ENCODE results near the gene HOXC9. TPM values are rescaled to one million over a fixed set of nuclear protein-coding genes. Genes with fewer than 3 reads are reported as not detected.

HOXC9 gene
- total and polyA plus RNA-seq, 2 of the 8 experiments (the other 6 are each of a cell fraction or from before 2014, with no cell fraction given), result not detected

DNA sequence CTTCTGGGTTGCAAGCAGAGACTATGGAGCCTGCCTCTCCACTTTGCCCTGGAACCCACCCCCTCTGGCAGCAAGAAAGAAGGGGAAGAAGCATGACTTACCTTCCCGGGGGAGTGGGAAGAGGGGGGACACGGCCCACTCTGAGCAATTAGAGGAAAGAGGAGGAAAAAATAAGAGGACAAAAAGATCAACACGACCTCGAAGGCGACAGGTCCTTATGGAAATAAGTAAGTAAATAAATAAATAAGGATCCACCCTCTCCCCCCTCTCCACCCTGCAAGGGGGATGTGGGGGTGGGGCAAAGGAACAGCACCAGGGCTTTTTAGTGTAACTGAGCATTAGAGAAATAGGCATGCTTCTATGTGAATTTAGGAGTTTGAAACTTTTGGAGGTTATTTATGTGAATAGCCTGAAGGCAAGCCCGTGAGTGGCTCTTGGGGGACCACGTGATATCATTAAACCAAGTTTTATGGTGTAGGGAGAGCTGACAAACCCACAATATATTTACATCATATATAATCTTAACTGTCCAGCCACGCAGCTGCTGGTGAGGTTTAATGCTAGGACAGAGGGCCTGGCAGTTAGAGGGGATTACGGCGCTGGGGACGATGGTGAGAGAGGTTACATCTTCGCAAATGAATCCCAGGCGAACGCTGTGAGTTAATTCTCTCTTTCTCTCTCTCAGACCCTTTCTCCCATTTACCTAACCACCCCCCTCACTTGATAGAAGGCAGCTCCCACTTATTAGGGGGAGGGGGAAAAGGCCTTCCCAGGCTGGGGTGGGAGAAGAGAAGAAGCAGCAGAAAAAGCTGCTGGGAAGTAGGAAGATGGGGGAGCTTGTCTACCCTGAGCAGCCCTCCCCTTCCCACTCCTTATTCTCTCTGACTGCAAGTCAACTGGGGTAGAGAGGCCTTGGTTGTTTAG is 37.7 kb downstream of the HOXC9 start:
- Histone ChIP-seq H3K23me2 (ENCODE audit: low read depth, low read length) (no peaks in the 10 kb centered on the region), H2BK12ac (ENCODE audit: low read depth, low read length) (no peak overlapping the region), H4K91ac (replicated peaks; ENCODE audit: insufficient read length, low read length) (no peak overlapping the region), H3K4me3 (ENCODE audit: extremely low read depth in 1 of 4, insufficient read depth in 2 of 4, low read depth in 3 of 4, low read length in 4 of 4) (no peak overlapping the region), H3K27me3 (replicated peaks in 1 of 4; ENCODE audit: control insufficient read depth in 3 of 4, extremely low read depth in 1 of 4, insufficient read depth in 3 of 4, low read length in 3 of 4) (peaks cover 95 to 100% (median 99%) of the 10 kb centered on the region in 4 experiments), H3K36me3 (ENCODE audit: control insufficient read depth in 2 of 4, insufficient read depth in 4 of 4, low read length in 3 of 4) (peaks cover 0 to 5% (median 0%) of the 10 kb centered on the region in 4 experiments; a peak in 1 of 8 replicates), H2BK15ac (ENCODE audit: low read length) (no peak overlapping the region), H3K23ac (ENCODE audit: insufficient read length) (no peak overlapping the region), H3K4me2 (ENCODE audit: insufficient read depth in 1 of 2, low read depth in 2 of 2, low read length in 2 of 2) (no peak overlapping the region), H3K79me2 (ENCODE audit: control insufficient read depth in 1 of 2, insufficient read depth in 2 of 2, low read length in 2 of 2) (no peaks in the 10 kb centered on the region), H3K27ac (ENCODE audit: low read depth, low read length) (no peak overlapping the region), H2AK5ac (ENCODE audit: low read depth, low read length) (0 out of 2 replicates have a peak overlapping the region, but pooled peaks have one; percentile 24), H4K8ac (ENCODE audit: extremely low read depth, insufficient read depth, low read length) (no peak overlapping the region), H4K20me1 (replicated peaks in 1 of 2; ENCODE audit: control insufficient read depth in 1 of 2, insufficient read depth in 2 of 2, low read length in 2 of 2) (peaks cover 9 to 17% of the 10 kb centered on the region in 2 experiments), H3K79me1 (ENCODE audit: low read depth, low read length) (no peaks in the 10 kb centered on the region), H3K56ac (replicated peaks; ENCODE audit: insufficient read length, low read depth, low read length) (no peak overlapping the region), H3K18ac (ENCODE audit: extremely low read depth, low read length) (no peak overlapping the region), H3K4me1 (replicated peaks in 1 of 4; ENCODE audit: control insufficient read depth in 3 of 4, insufficient read depth in 4 of 4, low read length in 3 of 4) (peaks cover 0 to 5% (median 0%) of the 10 kb centered on the region in 4 experiments; a peak in 4 of 7 replicates), H2AFZ (ENCODE audit: low read length) (no peak overlapping the region), H4K5ac (ENCODE audit: insufficient read length, low read depth, low read length) (no peak overlapping the region), H3K4ac (replicated peaks; ENCODE audit: insufficient read length, low read depth, low read length) (no peak overlapping the region), H3K9me3 (ENCODE audit: insufficient read depth in 2 of 2, low read depth in 1 of 2, low read length in 1 of 2) (no peaks in the 10 kb centered on the region; a peak in 2 of 4 replicates), H2BK120ac (replicated peaks; ENCODE audit: low read depth, low read length) (no peak overlapping the region), H2BK20ac (ENCODE audit: low read length) (no peak overlapping the region), H2BK5ac (ENCODE audit: low read depth, low read length) (no peak overlapping the region), H3K14ac (ENCODE audit: insufficient read length) (no peak overlapping the region), H3K9ac (replicated peaks in 1 of 4; ENCODE audit: extremely low read depth in 1 of 4, low read depth in 3 of 4, low read length in 3 of 4) (no peak overlapping the region)
- ChIA-PET POLR2A (ENCODE audit: partially characterized antibody) (interaction anchor here (1.6 kb wide), 1 partner anchor 14 kb away, joined by 3 read pairs; no protein-coding TSS in a partner anchor), CTCF (ENCODE audit: partially characterized antibody) (interaction anchor here (0.6 to 20.0 kb wide), 13 partner anchors 15 to 280 kb away, joined by 3 to 339 read pairs (median 3); partner anchors contain the start of gene SMUG1)
- DNase-seq (ENCODE audit: low read depth in 1 of 2, low spot score in 2 of 2) (no peak), FAIRE-seq (no peak)
- WGBS, 2 experiments (ENCODE audit: extremely low coverage in 1 of 2, insufficient coverage in 1 of 2, insufficient read length in 1 of 2, insufficient replicate concordance in 2 of 2, low coverage in 1 of 2, low lambda C conversion rate in 2 of 2, missing lambda C conversion rate in 1 of 2), result 37% methylated on average over 14 of the region's 14 CpGs; no CpG with 5 or more reads in 1 of the 2 experiments
- no peak for TF ChIP-seq RAD21 (IDR thresholded peaks at IDR 0.05 in 1 of 2, conservative IDR thresholded peaks at IDR 0.05 in 1 of 2; ENCODE audit: low read depth in 2 of 2, low read length in 2 of 2)
- no peak for TF ChIP-seq EP300 (IDR thresholded peaks at IDR 0.05; ENCODE audit: borderline replicate concordance in 1 of 2, low read depth in 2 of 2, low read length in 2 of 2)
- no peak for TF ChIP-seq TEAD4 (IDR thresholded peaks at IDR 0.05; ENCODE audit: low read depth, low read length)
- no peak for TF ChIP-seq KDM1A (IDR thresholded peaks at IDR 0.05; ENCODE audit: borderline replicate concordance, low read length)
- TF ChIP-seq FOSL1 (IDR thresholded peaks at IDR 0.05; ENCODE audit: insufficient read depth, low read depth, low read length), result no peak
